Ovary (tissue), 3 donors: ENCODE data around the gene ARMC10.

Source experiments
- CTCF ChIP-seq, 3 donors: fragments of 450-650 bp in 2 of 3; fragments of 200-600 bp in 1 of 3; IDR thresholded peaks; one replicate each; pipeline versions ENCODE4 v1.5.1 to v1.8.0; 2016 to 2022; ENCODE audit warnings: antibody characterized with exemption in 3 of 3, mild to moderate bottlenecking in 1 of 3
- EP300 ChIP-seq: sonication (generic); formaldehyde crosslinking; IDR thresholded peaks from one replicate; pipeline ENCODE4 v1.6.1; 2017; ENCODE audit warnings: antibody characterized with exemption
- POLR2A ChIP-seq: fragments of 450-650 bp; IDR thresholded peaks from one replicate; pipeline ENCODE4 v1.6.1; 2017; ENCODE audit warnings: antibody characterized with exemption, mild to moderate bottlenecking, moderate library complexity
- donor health status: DM: no; HTN: no; CAD: no.

GRCh38 chr7:103025341-103025740 lies 49.6 kb upstream of the ARMC10 start:
- TF ChIP-seq POLR2A (no peak), CTCF (IDR thresholded peaks at IDR 0.05) (no peak), EP300 (no peak)
